Peyer's patch (tissue), 4 donors: Measurements from ENCODE around the gene RPL35A.

Experiments used
- CTCF ChIP-seq, 6 experiments: fragments of 450-650 bp in 4 of 6; fragments of 200-600 bp in 2 of 6; sonication (generic) in 1 of 6; IDR thresholded peaks; one replicate each; pipeline ENCODE4 v1.5.1; 2017 to 2019; ENCODE audit warnings: antibody characterized with exemption in 6 of 6, mild to moderate bottlenecking in 3 of 6, moderate library complexity in 1 of 6
- POLR2A ChIP-seq, 2 donors: fragments of 450-650 bp; IDR thresholded peaks; one replicate each; pipeline ENCODE4 v1.5.1; 2017; ENCODE audit warnings: antibody characterized with exemption in 2 of 2, mild to moderate bottlenecking in 2 of 2, moderate library complexity in 2 of 2

- TF ChIP-seq POLR2A (IDR thresholded peaks at IDR 0.05) (no peak), CTCF (IDR thresholded peaks at IDR 0.05) (no peak)
These were observed 20.6 kb downstream of the RPL35A start for GRCh38 chr3:197970588-197970987.
